AG10803 (cell line): ENCODE data around the gene BARX2.

Source experiments
- DNase-seq: peaks from one replicate; pipeline ENCODE4 v3.0.0; 2010; ENCODE audit warnings: low read depth
- H3K4me3 ChIP-seq: 2 replicates; pipeline ENCODE4 v1.5.1; 2011; ENCODE audit warnings: mild to moderate bottlenecking, low read length, control low read depth
- TF ChIP-seq, protein P1 (sequence below): conservative IDR thresholded peaks from 2 replicates; pipeline ENCODE4 v1.5.1; 2011; ENCODE audit warnings: mild to moderate bottlenecking, low read length, control low read depth, inconsistent platforms

Gene BARX2

DNA sequence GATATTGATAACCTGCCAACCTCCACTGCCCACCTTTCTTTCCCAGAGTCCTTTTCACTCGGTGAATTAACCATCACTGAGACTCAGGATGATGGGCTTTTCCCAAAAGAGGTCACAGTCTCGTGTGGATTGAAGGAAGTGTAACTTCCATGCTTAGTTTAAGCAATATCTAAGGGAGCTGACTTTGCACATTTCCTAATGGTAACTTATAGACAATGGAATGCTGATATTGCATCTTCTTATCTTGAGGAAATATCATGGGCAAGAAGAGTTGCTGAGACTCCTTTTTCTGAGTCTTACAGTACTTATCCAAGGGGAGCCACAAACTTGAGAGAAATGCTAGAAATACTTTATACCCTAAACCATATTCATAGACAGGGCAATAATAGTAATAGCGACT lies 8.8 kb downstream of the BARX2 start:
- TF ChIP-seq, protein P1, sequence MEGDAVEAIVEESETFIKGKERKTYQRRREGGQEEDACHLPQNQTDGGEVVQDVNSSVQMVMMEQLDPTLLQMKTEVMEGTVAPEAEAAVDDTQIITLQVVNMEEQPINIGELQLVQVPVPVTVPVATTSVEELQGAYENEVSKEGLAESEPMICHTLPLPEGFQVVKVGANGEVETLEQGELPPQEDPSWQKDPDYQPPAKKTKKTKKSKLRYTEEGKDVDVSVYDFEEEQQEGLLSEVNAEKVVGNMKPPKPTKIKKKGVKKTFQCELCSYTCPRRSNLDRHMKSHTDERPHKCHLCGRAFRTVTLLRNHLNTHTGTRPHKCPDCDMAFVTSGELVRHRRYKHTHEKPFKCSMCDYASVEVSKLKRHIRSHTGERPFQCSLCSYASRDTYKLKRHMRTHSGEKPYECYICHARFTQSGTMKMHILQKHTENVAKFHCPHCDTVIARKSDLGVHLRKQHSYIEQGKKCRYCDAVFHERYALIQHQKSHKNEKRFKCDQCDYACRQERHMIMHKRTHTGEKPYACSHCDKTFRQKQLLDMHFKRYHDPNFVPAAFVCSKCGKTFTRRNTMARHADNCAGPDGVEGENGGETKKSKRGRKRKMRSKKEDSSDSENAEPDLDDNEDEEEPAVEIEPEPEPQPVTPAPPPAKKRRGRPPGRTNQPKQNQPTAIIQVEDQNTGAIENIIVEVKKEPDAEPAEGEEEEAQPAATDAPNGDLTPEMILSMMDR = no peak
- DNase-seq = no peak
- no peak overlapping the region for H3K4me3 ChIP-seq

DNA sequence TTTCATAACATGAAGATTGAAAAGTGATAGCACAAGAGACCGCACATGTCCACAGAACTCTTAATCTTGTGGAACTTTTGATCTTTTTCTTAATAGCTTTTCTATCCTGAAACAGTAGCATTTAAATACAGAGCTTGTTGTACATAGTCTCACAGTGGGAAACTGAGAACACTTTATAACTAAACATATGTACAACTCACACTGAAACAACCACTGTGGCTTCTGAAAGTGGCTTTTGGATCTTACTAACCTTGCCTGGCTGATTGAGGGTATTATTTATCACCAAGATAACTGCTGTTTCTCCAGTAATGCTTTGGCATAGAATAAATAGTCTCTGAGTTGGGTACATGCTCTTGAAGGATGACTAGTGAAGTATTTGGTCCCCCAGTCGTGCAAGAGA lies 10.2 kb downstream of the BARX2 start:
- no peak for DNase-seq
- no peak overlapping the region for H3K4me3 ChIP-seq
- TF ChIP-seq, protein P1 = no peak

DNA sequence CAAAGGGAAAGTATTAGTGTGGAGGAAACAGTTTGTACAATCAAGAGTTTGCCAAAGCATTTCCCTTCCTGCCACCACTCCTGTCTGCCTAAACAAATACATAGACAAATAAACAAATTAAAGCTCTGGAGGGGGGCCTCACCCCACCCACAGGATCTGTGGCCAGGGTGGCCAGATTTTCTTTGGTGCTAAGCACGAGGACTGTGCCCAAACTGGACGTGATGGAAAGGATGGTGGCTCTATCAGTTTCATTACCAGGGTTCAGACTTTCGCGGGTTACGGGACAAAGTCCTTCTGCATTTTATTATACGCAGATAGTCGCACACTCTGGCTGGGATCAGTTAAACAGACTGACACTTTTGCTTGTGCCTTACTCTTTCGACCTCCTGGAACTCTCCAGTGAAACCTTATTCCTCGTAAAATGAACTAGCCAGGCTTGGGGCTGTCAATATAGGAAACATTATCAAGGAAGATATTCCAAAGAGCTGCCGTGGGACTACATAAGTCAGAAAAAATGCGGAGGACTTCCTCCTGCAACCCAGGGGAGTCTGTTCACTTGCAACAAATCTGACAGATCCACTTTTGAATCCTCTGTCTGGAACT lies 11.2 kb downstream of the BARX2 start:
- no peak overlapping the region for H3K4me3 ChIP-seq
- TF ChIP-seq, protein P1 = no peak
- DNase-seq = no peak

DNA sequence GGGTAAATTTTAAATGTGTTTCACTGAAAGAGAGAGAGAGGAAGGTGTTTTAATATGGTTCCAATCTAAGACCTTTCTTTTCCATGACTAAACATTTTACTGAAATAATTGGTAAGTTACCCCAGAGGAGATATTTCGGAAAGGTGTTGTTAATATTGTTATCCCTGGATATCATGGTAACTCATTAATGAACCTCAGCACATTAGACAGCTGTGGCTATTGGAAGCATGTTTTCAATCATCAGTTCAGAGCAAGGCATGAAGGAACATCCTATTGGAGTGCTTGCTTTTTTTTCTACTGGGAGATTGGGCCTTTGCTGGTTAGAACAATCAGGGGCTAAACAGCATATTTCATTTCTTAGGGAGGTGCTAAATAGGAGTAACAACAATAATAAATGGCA lies 11.8 kb downstream of the BARX2 start:
- no peak overlapping the region for H3K4me3 ChIP-seq
- DNase-seq = no peak
- TF ChIP-seq, protein P1 = no peak

GRCh38 chr11:129388824-129389223 lies 13.2 kb downstream of the BARX2 start:
- TF ChIP-seq, protein P1 = no peak
- no peak for DNase-seq
- H3K4me3 ChIP-seq = no peak overlapping the region

DNA sequence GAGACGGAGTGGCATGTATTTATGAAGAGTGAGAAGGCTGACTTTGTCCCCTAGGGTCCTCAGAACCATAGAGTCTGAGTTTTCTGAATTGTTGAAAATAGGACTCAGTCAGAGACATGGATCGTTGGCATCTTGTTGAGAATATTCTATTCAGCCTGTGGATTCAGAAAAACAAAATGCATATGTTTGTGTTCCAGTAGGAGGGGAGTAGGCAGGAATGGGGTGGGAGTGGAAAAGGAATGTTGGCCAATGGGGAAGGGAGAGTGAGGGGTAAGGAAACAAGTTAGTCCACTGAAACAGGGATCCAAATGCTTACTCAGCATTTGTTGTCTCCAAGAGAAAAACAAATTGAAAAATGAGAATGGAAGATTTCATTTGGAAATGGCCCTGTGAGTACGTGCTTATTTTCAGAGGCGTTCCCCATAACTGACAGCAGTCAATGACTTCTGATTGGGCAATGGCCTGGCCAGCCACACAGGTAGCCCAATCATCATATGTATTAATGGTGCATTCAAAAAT lies 14.7 kb downstream of the BARX2 start:
- no peak overlapping the region for H3K4me3 ChIP-seq
- TF ChIP-seq, protein P1 = no peak
- DNase-seq = no peak

DNA sequence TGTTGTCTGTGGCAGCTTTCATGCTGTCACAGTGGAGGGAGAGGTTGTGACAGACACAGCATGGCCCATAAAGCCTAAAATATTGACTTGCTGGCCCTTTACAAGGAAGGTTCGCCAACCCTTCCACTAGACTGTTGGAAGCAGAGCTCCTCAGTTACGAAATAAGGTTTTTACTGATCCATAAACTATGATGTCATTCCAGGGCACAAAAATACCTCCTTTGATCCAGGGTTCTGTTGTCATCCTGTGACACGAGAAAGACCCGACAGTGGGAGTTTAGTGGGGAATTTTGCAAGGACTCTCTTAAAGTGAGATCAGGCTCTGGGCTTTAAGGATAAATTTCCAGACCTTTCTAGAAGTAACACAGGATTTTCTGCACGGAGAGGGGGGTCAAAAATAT lies 15.7 kb downstream of the BARX2 start:
- H3K4me3 ChIP-seq = no peak overlapping the region
- TF ChIP-seq, protein P1 = no peak
- DNase-seq = no peak
